Spleen (tissue), 11 donors: ENCODE data around the gene CRYBG3. TPM values are rescaled to one million over a fixed set of nuclear protein-coding genes. Genes with fewer than 3 reads are reported as not detected.
A peak's percentile ranks its signal among the peaks of the same experiment; 100 is the strongest.

Source experiments
- DNase-seq: peaks from one replicate; pipeline ENCODE4 v3.0.0-alpha.2; 2020
- H3K27ac ChIP-seq, 8 donors: fragments of 200-600 bp; sonication (generic) in 7 of 8; 1 replicate in 4 of 8; 2 replicates in 4 of 8; pipeline versions ENCODE4 v1.5.0 to v1.8.0; 2016 to 2021; ENCODE audit warnings: inconsistent platforms in 4 of 8, mild to moderate bottlenecking in 4 of 8, moderate library complexity in 1 of 8
- H3K27me3 ChIP-seq, 7 donors: fragments of 200-600 bp; sonication (generic) in 6 of 7; replicated peaks in 1 of 7; 1 replicate in 4 of 7; 2 replicates in 3 of 7; pipeline versions ENCODE4 v1.5.0 to v1.8.0; 2016 to 2021; ENCODE audit warnings: inconsistent platforms in 3 of 7, mild to moderate bottlenecking in 1 of 7
- H3K36me3 ChIP-seq, 6 donors: fragments of 200-600 bp; sonication (generic) in 5 of 6; 1 replicate in 4 of 6; 2 replicates in 2 of 6; pipeline versions ENCODE4 v1.5.0 to v1.8.0; 2016 to 2021; ENCODE audit warnings: inconsistent platforms in 2 of 6
- H3K4me1 ChIP-seq, 6 donors: fragments of 200-600 bp; sonication (generic) in 5 of 6; 1 replicate in 3 of 6; 2 replicates in 3 of 6; pipeline versions ENCODE4 v1.5.0 to v1.8.0; 2016 to 2021; ENCODE audit warnings: inconsistent platforms in 3 of 6
- H3K4me3 ChIP-seq, 8 donors: fragments of 200-600 bp; sonication (generic) in 7 of 8; 1 replicate in 4 of 8; 2 replicates in 4 of 8; pipeline versions ENCODE4 v1.5.0 to v1.8.0; 2016 to 2021; ENCODE audit warnings: inconsistent platforms in 4 of 8, mild to moderate bottlenecking in 4 of 8, moderate library complexity in 2 of 8
- H3K9me3 ChIP-seq, 8 donors: fragments of 200-600 bp; sonication (generic) in 7 of 8; 1 replicate in 4 of 8; 2 replicates in 4 of 8; pipeline versions ENCODE4 v1.5.0 to v1.8.0; 2016 to 2021; ENCODE audit warnings: inconsistent platforms in 4 of 8
- CTCF ChIP-seq, 11 experiments: fragments of 200-600 bp in 7 of 11; fragments of 450-650 bp in 4 of 11; sonication (generic) in 4 of 11; IDR thresholded peaks in 8 of 11; conservative IDR thresholded peaks in 3 of 11; 1 replicate in 7 of 11; 2 replicates in 4 of 11; pipeline versions ENCODE4 v1.4.0 to v1.8.0; 2016 to 2021; ENCODE audit warnings: antibody characterized with exemption in 11 of 11, inconsistent platforms in 4 of 11, mild to moderate bottlenecking in 1 of 11
- POLR2A ChIP-seq, 3 donors: fragments of 450-650 bp; IDR thresholded peaks; one replicate each; pipeline ENCODE4 v1.5.1; 2017; ENCODE audit warnings: antibody characterized with exemption in 3 of 3, mild to moderate bottlenecking in 1 of 3
- POLR2AphosphoS5 ChIP-seq, 3 donors: sonication (generic); formaldehyde crosslinking; IDR thresholded peaks; one replicate each; pipeline ENCODE4 v1.5.1; 2017; ENCODE audit warnings: antibody characterized with exemption in 3 of 3
- WGBS, 5 donors: extraction: QIAGEN DNeasy Blood & Tissue Kit in 3 of 5; methylation state at CpG; one replicate each; pipeline versions ENCODE4 v1.1.5 to v1.1.7; 2013 to 2018; 5-methylcytosine and 5-hydroxymethylcytosine counted together
- intact Hi-C: fragments of 100-400 bp; cut with DNase I; formaldehyde crosslinking; loops from one replicate; pipeline ENCODE4 v1.15.0; 2023; ENCODE audit warnings: low total_unique reads
- polyA plus RNA-seq, 3 donors: library from polyadenylated mRNA; stranded (reverse); fragments of 200-250 nt; gene quantifications; one replicate each; pipeline ENCODE4 v1.2.1, GENCODE V29; 2013
- total RNA-seq, 7 donors: library from RNA; depleted of rRNA in 3 of 7; stranded (reverse); fragments of >200 nt in 3 of 7; fragmentation: NEBNext Ultra II Directional in 4 of 7; extraction: Animal tissue kit (Norgen Biotek cat#: 25700) in 4 of 7; gene quantifications; one replicate each; pipeline versions ENCODE4 v1.1.0 to v1.2.1, GENCODE V29; 2016 to 2021
- donor health status: healthy with polysubstance abuse.
- donor health status: DM: no; HTN: no; CAD: no; lungs with moderate emphysema.
- donor health status: DM: no; HTN: no; CAD: no.
- donor health status: Bipolar disorder and iron deficiency.
- donor health status: healthy.
- donor health status: DM: no; HTN: no; CAD: no.
- donor health status: DM: yes; HTN: yes; CAD: no.

Gene CRYBG3
- total and polyA plus RNA-seq, 10 donors, result 1.5 to 22.6 (median 17.6) TPM

- no peaks in the 10 kb centered on the region for H3K4me1 ChIP-seq
- DNase-seq, result no peak
- intact Hi-C loops, result no loop called here
- peak overlapping the region in 2 of 8 donors; percentile 23 to 30 for H3K27ac ChIP-seq
- no peaks in the 10 kb centered on the region for H3K27me3 ChIP-seq
- no peaks in the 10 kb centered on the region for H3K9me3 ChIP-seq
- H3K36me3 ChIP-seq, result peaks cover 0 to 10% (median 0%) of the 10 kb centered on the region in 6 donors
- 74 to 86% (median 79%) methylated on average over 6 of the region's 6 CpGs for WGBS, 5 donors
- TF ChIP-seq CTCF (IDR thresholded peaks at IDR 0.05 in 8 of 11, conservative IDR thresholded peaks at IDR 0.05 in 3 of 11) (no peak), POLR2AphosphoS5 (IDR thresholded peaks at IDR 0.05) (no peak), POLR2A (IDR thresholded peaks at IDR 0.05) (no peak)
- H3K4me3 ChIP-seq, result no peak overlapping the region
These were observed 50.2 kb downstream of the CRYBG3 start for GRCh38 chr3:97871801-97872524.

GRCh38 chr3:97872525-97873042 lies 50.8 kb downstream of the CRYBG3 start:
- no peaks in the 10 kb centered on the region for H3K27me3 ChIP-seq
- H3K4me1 ChIP-seq, result no peaks in the 10 kb centered on the region
- 87 to 97% (median 92%) methylated on average over 1 of the region's 1 CpG for WGBS, 5 donors
- no peak overlapping the region for H3K4me3 ChIP-seq
- TF ChIP-seq POLR2AphosphoS5 (IDR thresholded peaks at IDR 0.05), result no peak
- no peak for TF ChIP-seq CTCF (IDR thresholded peaks at IDR 0.05 in 8 of 11, conservative IDR thresholded peaks at IDR 0.05 in 3 of 11)
- TF ChIP-seq POLR2A (IDR thresholded peaks at IDR 0.05), result no peak
- no peaks in the 10 kb centered on the region for H3K9me3 ChIP-seq
- H3K27ac ChIP-seq, result peak overlapping the region in 2 of 8 donors; percentile 22 to 23
- H3K36me3 ChIP-seq, result peaks cover 0 to 10% (median 0%) of the 10 kb centered on the region in 6 donors
- intact Hi-C loops, result no loop called here
- no peak for DNase-seq

- peaks cover 0 to 29% (median 0%) of the 10 kb centered on the region in 6 donors for H3K36me3 ChIP-seq
- intact Hi-C loops, result no loop called here
- TF ChIP-seq CTCF (IDR thresholded peaks at IDR 0.05 in 8 of 11, conservative IDR thresholded peaks at IDR 0.05 in 3 of 11), result no peak
- no peak for TF ChIP-seq POLR2AphosphoS5 (IDR thresholded peaks at IDR 0.05)
- no peak for TF ChIP-seq POLR2A (IDR thresholded peaks at IDR 0.05)
These were observed 58.5 kb downstream of the CRYBG3 start for GRCh38 chr3:97880267-97880666.

GRCh38 chr3:97882975-97883598 lies 61.3 kb downstream of the CRYBG3 start:
- no peak for DNase-seq

More at GRCh38 chr3:97880267-97880666, 58.5 kb downstream of the CRYBG3 start:
- Histone ChIP-seq H3K27ac (no peak overlapping the region), H3K9me3 (no peaks in the 10 kb centered on the region), H3K4me3 (no peak overlapping the region), H3K4me1 (peaks cover 0 to 6% (median 0%) of the 10 kb centered on the region in 6 donors), H3K27me3 (no peaks in the 10 kb centered on the region)
- DNase-seq, result no peak

More at GRCh38 chr3:97882975-97883598, 61.3 kb downstream of the CRYBG3 start:
- Histone ChIP-seq H3K4me3 (no peak overlapping the region), H3K27ac (no peak overlapping the region), H3K4me1 (peaks cover 0 to 6% (median 0%) of the 10 kb centered on the region in 6 donors), H3K36me3 (peaks cover 0 to 46% (median 0%) of the 10 kb centered on the region in 6 donors), H3K9me3 (no peaks in the 10 kb centered on the region), H3K27me3 (no peaks in the 10 kb centered on the region)
- WGBS, 5 donors, result 43 to 63% (median 56%) methylated on average over 5 of the region's 5 CpGs
- TF ChIP-seq POLR2A (IDR thresholded peaks at IDR 0.05) (no peak), POLR2AphosphoS5 (IDR thresholded peaks at IDR 0.05) (no peak), CTCF (IDR thresholded peaks at IDR 0.05 in 8 of 11, conservative IDR thresholded peaks at IDR 0.05 in 3 of 11) (no peak)
- intact Hi-C loops, result no loop called here
